GM23338 (cell line): ENCODE data around the gene RGS17. TPM values are rescaled to one million over a fixed set of nuclear protein-coding genes. Genes with fewer than 3 reads are reported as not detected.

ENCODE experiments used
- ATAC-seq: fragments of 200-7000 bp; cut with Tn5 transposase; 3 replicates; pipeline ENCODE4 v1.9.1; 2020
- DNase-seq: peaks from one replicate; pipeline ENCODE4 v3.0.0-alpha.2; 2015; ENCODE audit warnings: low spot score
- H2AFZ ChIP-seq: fragments of 200-600 bp; sonication (generic); 2 replicates; pipeline ENCODE4 v1.8.0; 2016; ENCODE audit warnings: antibody characterized with exemption, mild to moderate bottlenecking, moderate library complexity
- H3F3A ChIP-seq: fragments of 200-600 bp; sonication (generic); replicated peaks from 2 replicates; pipeline ENCODE4 v1.8.0; 2017; ENCODE audit warnings: antibody characterized with exemption, mixed run types, low read depth
- H3K27ac ChIP-seq: fragments of 200-600 bp; sonication (generic); 2 replicates; pipeline ENCODE4 v1.6.1; 2016; ENCODE audit warnings: low read depth
- H3K27me3 ChIP-seq: fragments of 200-600 bp; sonication (generic); 2 replicates; pipeline ENCODE4 v1.8.0; 2016; ENCODE audit warnings: mild to moderate bottlenecking, mixed run types, moderate library complexity; ENCODE audit not compliant: insufficient read depth
- H3K36me3 ChIP-seq: fragments of 200-600 bp; sonication (generic); 2 replicates; pipeline ENCODE4 v1.8.0; 2016; ENCODE audit warnings: mild to moderate bottlenecking; ENCODE audit not compliant: insufficient read depth
- H3K4me1 ChIP-seq: fragments of 200-600 bp; sonication (generic); 2 replicates; pipeline ENCODE4 v1.8.0; 2016; ENCODE audit warnings: mild to moderate bottlenecking, moderate library complexity; ENCODE audit not compliant: insufficient read depth
- H3K4me2 ChIP-seq: fragments of 200-600 bp; sonication (generic); 2 replicates; pipeline ENCODE4 v1.7.1; 2017; ENCODE audit warnings: mixed run types
- H3K4me3 ChIP-seq: fragments of 200-600 bp; sonication (generic); 2 replicates; pipeline ENCODE4 v1.6.1; 2016; ENCODE audit warnings: mixed run types
- H3K79me2 ChIP-seq: fragments of 200-600 bp; sonication (generic); replicated peaks from 2 replicates; pipeline ENCODE4 v1.8.0; 2017; ENCODE audit warnings: mild to moderate bottlenecking; ENCODE audit not compliant: insufficient read depth
- H3K9me2 ChIP-seq: fragments of 200-600 bp; sonication (generic); 2 replicates; pipeline ENCODE4 v1.8.0; 2017; ENCODE audit not compliant: insufficient read depth
- H4K20me1 ChIP-seq: fragments of 200-600 bp; sonication (generic); replicated peaks from 2 replicates; pipeline ENCODE4 v1.8.0; 2017; ENCODE audit warnings: mild to moderate bottlenecking; ENCODE audit not compliant: insufficient read depth
- H3K27ac Mint-ChIP-seq: 2 replicates; pipeline ENCODE4 v1.8.0; 2020; ENCODE audit warnings: inconsistent platforms, mild to moderate bottlenecking, moderate library complexity, mixed read lengths
- H3K27me3 Mint-ChIP-seq: 3 replicates; pipeline ENCODE4 v1.8.0; 2022; ENCODE audit warnings: low read depth, mild to moderate bottlenecking, moderate library complexity, mixed read lengths, inconsistent platforms; ENCODE audit not compliant: insufficient read depth, poor library complexity
- H3K36me3 Mint-ChIP-seq: 3 replicates; pipeline ENCODE4 v1.8.0; 2021; ENCODE audit warnings: low read depth, mild to moderate bottlenecking, inconsistent platforms, moderate library complexity, mixed read lengths
- H3K4me1 Mint-ChIP-seq: 3 replicates; pipeline ENCODE4 v1.8.0; 2020; ENCODE audit warnings: mild to moderate bottlenecking, inconsistent platforms, mixed read lengths
- H3K4me3 Mint-ChIP-seq: 3 replicates; pipeline ENCODE4 v1.8.0; 2021; ENCODE audit warnings: moderate library complexity, mild to moderate bottlenecking, inconsistent platforms, mixed read lengths
- H3K9me3 Mint-ChIP-seq: 3 replicates; pipeline ENCODE4 v1.8.0; 2020; ENCODE audit warnings: moderate library complexity, mild to moderate bottlenecking, inconsistent platforms, mixed read lengths
- CREB1 ChIP-seq: fragments of 250-450 bp; sonication (Bioruptor Pico); IDR thresholded peaks from 2 replicates; pipeline ENCODE4 v1.5.0; 2020; ENCODE audit warnings: low read depth, mild to moderate bottlenecking, moderate library complexity
- EZH2 ChIP-seq: fragments of 200-600 bp; sonication (generic); IDR thresholded peaks from one replicate; pipeline ENCODE4 v1.8.0; 2017; ENCODE audit warnings: antibody characterized with exemption, mild to moderate bottlenecking, low read depth; ENCODE audit not compliant: unreplicated experiment
- EZH2phosphoT487 ChIP-seq: fragments of 200-600 bp; sonication (generic); IDR thresholded peaks from one replicate; pipeline ENCODE4 v1.8.1; 2018; ENCODE audit warnings: antibody characterized with exemption; ENCODE audit not compliant: unreplicated experiment
- STAT1 ChIP-seq: IDR thresholded peaks from one replicate; pipeline ENCODE4 v1.6.1; 2016; ENCODE audit warnings: antibody characterized with exemption; ENCODE audit not compliant: unreplicated experiment
- polyA plus RNA-seq: library from polyadenylated mRNA; unstranded; fragments of >200 nt; fragmentation: Nextera tagmentation; extraction: Ambion mirVana; gene quantifications from 2 replicates; pipeline ENCODE4 v1.2.1, GENCODE V29; 2016
- total RNA-seq: library from RNA; depleted of rRNA; stranded (reverse); fragments of >200 nt; shearing (Covaris generic); gene quantifications from 2 replicates; pipeline ENCODE4 v1.2.3, GENCODE V29; 2014
- TF ChIP-seq, protein P1 (sequence below): IDR thresholded peaks from one replicate; pipeline ENCODE4 v1.6.1; 2018; ENCODE audit warnings: antibody characterized with exemption; ENCODE audit not compliant: unreplicated experiment
- TF ChIP-seq, protein P2 (sequence below): IDR thresholded peaks from 2 replicates; pipeline ENCODE4 v1.6.1; 2016; ENCODE audit warnings: antibody characterized with exemption
- TF ChIP-seq, protein P3 (sequence below): fragments of 250-450 bp; sonication (Bioruptor Pico); IDR thresholded peaks from 2 replicates; pipeline ENCODE4 v1.5.0; 2020; ENCODE audit warnings: mild to moderate bottlenecking, moderate library complexity
- TF ChIP-seq, protein P4 (sequence below), 2 experiments: fragments of 200-600 bp in 1 of 2; sonication (generic) in 1 of 2; conservative IDR thresholded peaks; 2 replicates each; pipeline versions ENCODE4 v1.5.1 to v1.6.1; 2016 to 2017; ENCODE audit warnings: antibody characterized with exemption in 2 of 2, low read depth in 2 of 2, mild to moderate bottlenecking in 2 of 2, moderate library complexity in 1 of 2

Gene RGS17
- total and polyA plus RNA-seq, 2 experiments from 2014 or later = 12.1 to 12.3 TPM

DNA sequence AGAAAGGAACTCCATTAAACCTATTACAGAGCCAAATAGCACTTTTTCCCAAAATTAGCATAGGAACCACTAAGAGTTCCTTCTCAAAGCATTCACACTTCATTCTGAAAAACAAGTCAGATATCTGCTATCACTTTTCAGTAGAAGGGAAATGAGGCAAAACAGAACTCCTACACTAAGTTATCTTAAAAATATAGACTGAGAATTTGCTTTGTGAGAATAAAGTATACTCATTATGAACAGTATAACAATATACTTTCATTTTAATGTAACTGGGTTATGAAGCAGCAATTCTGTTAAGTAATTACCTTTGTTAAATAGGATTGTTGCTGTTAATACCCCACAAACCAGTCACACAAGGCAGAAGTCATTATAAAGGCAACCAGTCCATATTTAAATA is 137.2 kb downstream of the RGS17 start (continued):
- TF ChIP-seq, protein P1, sequence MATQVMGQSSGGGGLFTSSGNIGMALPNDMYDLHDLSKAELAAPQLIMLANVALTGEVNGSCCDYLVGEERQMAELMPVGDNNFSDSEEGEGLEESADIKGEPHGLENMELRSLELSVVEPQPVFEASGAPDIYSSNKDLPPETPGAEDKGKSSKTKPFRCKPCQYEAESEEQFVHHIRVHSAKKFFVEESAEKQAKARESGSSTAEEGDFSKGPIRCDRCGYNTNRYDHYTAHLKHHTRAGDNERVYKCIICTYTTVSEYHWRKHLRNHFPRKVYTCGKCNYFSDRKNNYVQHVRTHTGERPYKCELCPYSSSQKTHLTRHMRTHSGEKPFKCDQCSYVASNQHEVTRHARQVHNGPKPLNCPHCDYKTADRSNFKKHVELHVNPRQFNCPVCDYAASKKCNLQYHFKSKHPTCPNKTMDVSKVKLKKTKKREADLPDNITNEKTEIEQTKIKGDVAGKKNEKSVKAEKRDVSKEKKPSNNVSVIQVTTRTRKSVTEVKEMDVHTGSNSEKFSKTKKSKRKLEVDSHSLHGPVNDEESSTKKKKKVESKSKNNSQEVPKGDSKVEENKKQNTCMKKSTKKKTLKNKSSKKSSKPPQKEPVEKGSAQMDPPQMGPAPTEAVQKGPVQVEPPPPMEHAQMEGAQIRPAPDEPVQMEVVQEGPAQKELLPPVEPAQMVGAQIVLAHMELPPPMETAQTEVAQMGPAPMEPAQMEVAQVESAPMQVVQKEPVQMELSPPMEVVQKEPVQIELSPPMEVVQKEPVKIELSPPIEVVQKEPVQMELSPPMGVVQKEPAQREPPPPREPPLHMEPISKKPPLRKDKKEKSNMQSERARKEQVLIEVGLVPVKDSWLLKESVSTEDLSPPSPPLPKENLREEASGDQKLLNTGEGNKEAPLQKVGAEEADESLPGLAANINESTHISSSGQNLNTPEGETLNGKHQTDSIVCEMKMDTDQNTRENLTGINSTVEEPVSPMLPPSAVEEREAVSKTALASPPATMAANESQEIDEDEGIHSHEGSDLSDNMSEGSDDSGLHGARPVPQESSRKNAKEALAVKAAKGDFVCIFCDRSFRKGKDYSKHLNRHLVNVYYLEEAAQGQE = no peak
- TF ChIP-seq CREB1 (CRISPR knock-in tag) = no peak

DNA sequence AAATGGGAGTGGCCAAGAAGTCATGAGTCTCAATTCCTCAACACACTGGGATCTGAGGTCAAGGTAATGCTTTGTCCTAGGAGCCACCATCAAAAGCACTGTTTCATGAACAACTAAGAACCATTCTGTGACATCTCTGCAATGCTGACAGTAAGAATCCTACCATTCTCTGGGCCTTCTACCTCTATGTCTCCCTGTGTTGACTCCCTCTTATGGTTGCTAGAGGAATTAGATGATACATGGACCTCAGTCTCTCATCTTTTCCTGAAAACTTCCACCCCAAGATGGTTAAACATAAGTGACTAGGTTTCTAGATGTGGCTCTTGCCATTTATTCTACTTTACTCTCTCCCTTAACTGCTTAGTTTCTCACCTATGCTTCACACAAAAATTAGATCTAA is 137.7 kb downstream of the RGS17 start:
- TF ChIP-seq, protein P2, sequence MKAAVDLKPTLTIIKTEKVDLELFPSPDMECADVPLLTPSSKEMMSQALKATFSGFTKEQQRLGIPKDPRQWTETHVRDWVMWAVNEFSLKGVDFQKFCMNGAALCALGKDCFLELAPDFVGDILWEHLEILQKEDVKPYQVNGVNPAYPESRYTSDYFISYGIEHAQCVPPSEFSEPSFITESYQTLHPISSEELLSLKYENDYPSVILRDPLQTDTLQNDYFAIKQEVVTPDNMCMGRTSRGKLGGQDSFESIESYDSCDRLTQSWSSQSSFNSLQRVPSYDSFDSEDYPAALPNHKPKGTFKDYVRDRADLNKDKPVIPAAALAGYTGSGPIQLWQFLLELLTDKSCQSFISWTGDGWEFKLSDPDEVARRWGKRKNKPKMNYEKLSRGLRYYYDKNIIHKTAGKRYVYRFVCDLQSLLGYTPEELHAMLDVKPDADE = no peak
- TF ChIP-seq STAT1 = no peak
- TF ChIP-seq, protein P1 = no peak
- no peak for TF ChIP-seq EZH2
- TF ChIP-seq, protein P3, sequence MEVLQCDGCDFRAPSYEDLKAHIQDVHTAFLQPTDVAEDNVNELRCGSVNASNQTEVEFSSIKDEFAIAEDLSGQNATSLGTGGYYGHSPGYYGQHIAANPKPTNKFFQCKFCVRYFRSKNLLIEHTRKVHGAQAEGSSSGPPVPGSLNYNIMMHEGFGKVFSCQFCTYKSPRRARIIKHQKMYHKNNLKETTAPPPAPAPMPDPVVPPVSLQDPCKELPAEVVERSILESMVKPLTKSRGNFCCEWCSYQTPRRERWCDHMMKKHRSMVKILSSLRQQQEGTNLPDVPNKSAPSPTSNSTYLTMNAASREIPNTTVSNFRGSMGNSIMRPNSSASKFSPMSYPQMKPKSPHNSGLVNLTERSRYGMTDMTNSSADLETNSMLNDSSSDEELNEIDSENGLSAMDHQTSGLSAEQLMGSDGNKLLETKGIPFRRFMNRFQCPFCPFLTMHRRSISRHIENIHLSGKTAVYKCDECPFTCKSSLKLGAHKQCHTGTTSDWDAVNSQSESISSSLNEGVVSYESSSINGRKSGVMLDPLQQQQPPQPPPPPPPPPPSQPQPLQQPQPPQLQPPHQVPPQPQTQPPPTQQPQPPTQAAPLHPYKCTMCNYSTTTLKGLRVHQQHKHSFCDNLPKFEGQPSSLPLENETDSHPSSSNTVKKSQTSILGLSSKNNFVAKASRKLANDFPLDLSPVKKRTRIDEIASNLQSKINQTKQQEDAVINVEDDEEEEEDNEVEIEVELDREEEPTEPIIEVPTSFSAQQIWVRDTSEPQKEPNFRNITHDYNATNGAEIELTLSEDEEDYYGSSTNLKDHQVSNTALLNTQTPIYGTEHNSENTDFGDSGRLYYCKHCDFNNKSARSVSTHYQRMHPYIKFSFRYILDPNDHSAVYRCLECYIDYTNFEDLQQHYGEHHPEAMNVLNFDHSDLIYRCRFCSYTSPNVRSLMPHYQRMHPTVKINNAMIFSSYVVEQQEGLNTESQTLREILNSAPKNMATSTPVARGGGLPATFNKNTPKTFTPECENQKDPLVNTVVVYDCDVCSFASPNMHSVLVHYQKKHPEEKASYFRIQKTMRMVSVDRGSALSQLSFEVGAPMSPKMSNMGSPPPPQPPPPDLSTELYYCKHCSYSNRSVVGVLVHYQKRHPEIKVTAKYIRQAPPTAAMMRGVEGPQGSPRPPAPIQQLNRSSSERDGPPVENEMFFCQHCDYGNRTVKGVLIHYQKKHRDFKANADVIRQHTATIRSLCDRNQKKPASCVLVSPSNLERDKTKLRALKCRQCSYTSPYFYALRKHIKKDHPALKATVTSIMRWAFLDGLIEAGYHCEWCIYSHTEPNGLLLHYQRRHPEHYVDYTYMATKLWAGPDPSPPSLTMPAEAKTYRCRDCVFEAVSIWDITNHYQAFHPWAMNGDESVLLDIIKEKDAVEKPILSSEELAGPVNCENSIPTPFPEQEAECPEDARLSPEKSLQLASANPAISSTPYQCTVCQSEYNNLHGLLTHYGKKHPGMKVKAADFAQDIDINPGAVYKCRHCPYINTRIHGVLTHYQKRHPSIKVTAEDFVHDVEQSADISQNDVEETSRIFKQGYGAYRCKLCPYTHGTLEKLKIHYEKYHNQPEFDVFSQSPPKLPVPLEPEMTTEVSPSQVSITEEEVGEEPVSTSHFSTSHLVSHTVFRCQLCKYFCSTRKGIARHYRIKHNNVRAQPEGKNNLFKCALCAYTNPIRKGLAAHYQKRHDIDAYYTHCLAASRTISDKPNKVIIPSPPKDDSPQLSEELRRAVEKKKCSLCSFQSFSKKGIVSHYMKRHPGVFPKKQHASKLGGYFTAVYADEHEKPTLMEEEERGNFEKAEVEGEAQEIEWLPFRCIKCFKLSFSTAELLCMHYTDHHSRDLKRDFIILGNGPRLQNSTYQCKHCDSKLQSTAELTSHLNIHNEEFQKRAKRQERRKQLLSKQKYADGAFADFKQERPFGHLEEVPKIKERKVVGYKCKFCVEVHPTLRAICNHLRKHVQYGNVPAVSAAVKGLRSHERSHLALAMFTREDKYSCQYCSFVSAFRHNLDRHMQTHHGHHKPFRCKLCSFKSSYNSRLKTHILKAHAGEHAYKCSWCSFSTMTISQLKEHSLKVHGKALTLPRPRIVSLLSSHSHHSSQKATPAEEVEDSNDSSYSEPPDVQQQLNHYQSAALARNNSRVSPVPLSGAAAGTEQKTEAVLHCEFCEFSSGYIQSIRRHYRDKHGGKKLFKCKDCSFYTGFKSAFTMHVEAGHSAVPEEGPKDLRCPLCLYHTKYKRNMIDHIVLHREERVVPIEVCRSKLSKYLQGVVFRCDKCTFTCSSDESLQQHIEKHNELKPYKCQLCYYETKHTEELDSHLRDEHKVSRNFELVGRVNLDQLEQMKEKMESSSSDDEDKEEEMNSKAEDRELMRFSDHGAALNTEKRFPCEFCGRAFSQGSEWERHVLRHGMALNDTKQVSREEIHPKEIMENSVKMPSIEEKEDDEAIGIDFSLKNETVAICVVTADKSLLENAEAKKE = no peak
- TF ChIP-seq, protein P4, sequence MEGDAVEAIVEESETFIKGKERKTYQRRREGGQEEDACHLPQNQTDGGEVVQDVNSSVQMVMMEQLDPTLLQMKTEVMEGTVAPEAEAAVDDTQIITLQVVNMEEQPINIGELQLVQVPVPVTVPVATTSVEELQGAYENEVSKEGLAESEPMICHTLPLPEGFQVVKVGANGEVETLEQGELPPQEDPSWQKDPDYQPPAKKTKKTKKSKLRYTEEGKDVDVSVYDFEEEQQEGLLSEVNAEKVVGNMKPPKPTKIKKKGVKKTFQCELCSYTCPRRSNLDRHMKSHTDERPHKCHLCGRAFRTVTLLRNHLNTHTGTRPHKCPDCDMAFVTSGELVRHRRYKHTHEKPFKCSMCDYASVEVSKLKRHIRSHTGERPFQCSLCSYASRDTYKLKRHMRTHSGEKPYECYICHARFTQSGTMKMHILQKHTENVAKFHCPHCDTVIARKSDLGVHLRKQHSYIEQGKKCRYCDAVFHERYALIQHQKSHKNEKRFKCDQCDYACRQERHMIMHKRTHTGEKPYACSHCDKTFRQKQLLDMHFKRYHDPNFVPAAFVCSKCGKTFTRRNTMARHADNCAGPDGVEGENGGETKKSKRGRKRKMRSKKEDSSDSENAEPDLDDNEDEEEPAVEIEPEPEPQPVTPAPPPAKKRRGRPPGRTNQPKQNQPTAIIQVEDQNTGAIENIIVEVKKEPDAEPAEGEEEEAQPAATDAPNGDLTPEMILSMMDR (conservative IDR thresholded peaks at IDR 0.05; ENCODE audit: low read depth in 2 of 2) = peak; percentile 42 to 45
- no peak for TF ChIP-seq EZH2phosphoT487
- H3K4me3 ChIP-seq = no peak overlapping the region
- peaks cover 2% of the 10 kb centered on the region for H3K27me3 Mint-ChIP-seq
- peaks cover 47% of the 10 kb centered on the region for H4K20me1 ChIP-seq
- no peaks in the 10 kb centered on the region for H3F3A ChIP-seq
- H3K4me1 ChIP-seq = no peaks in the 10 kb centered on the region
- no peak overlapping the region for H3K4me3 Mint-ChIP-seq
- H3K4me1 Mint-ChIP-seq = no peaks in the 10 kb centered on the region
- no peak overlapping the region for H3K27ac ChIP-seq
- H3K9me3 Mint-ChIP-seq = no peaks in the 10 kb centered on the region
- peaks cover 44% of the 10 kb centered on the region; the same call in 1 of the 2 replicates for H3K36me3 ChIP-seq
- DNase-seq = peak; percentile 54
- H3K4me2 ChIP-seq = no peak overlapping the region
- H3K27ac Mint-ChIP-seq = no peak overlapping the region
- ATAC-seq = peak; percentile 80
- peaks cover 84% of the 10 kb centered on the region for H3K79me2 ChIP-seq
- H2AFZ ChIP-seq = no peak overlapping the region
- H3K9me2 ChIP-seq = no peaks in the 10 kb centered on the region
- H3K27me3 ChIP-seq = no peaks in the 10 kb centered on the region
- H3K36me3 Mint-ChIP-seq = peaks cover 46% of the 10 kb centered on the region
